Stimulated activated CD8-positive, alpha-beta memory T cell treated with anti-CD3 and anti-CD28 coated beads, Interleukin-15, amount 100 ng/mL, for 24 hours (primary cell): ENCODE results near the gene ABHD18.
"Not testable (repeated sequence)": the region's sequence is repeated elsewhere in the genome, so short reads cannot be mapped to it uniquely, and the experiment has no call there.

Source experiments
- DNase-seq: peaks from one replicate; pipeline ENCODE4 v3.0.0-alpha.2; 2020; ENCODE audit warnings: low read depth

The ABHD18 gene

GRCh38 chr4:127965062-127965802, at the start of gene ABHD18, which contains the start of gene MFSD8:
TSS of gene ABHD18 (plus strand) at chr4:127965406. CDS start at chr4:127982956, 17,550 bp downstream.
TSS of gene MFSD8 (minus strand) at chr4:127965173. CDS start at chr4:127965133, 40 bp downstream.
- peak; percentile 94 for DNase-seq

DNA sequence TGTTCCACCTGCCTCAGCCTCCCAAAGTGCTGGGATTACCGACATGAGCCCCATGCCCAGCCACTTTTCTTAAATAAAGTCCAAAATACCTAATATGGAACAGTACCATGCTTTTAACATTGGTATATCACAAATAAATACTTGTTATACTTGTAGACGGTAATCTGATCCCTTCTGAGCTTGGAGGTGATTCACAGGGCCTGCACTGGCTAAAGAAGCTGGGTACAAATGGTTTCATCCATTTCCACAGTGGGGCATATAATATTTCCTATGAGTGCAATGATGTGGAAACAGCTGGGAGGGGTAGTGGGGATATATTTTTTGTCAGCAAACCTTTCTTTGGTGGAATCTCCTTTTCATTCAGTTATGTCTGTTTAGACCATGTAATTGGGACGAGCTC, 48.7 kb upstream of the ABHD18 start:
- DNase-seq: no peak

DNA sequence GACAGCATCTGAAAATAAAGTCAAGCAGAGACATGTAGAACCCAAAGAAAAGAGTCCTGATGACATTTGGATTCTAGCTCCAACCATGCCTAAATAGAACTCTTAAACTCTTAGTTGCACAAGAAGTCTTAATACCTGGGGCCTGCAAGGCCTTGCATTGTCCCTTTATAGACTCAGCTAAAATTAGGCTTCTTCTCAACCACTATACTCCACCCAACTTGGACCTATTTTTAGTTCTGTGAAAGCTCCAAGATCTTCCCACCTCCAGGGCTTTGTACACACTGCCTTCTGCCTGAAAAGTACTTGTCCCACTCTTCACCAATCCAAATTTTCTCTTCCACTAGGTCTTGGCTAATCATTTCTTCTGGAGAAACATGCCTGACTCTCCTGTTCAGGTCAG, 48.1 kb upstream of the ABHD18 start:
- DNase-seq: no peak

GRCh38 chr4:127920521-127920920, 44.7 kb upstream of the ABHD18 start:
- no peak for DNase-seq

DNA sequence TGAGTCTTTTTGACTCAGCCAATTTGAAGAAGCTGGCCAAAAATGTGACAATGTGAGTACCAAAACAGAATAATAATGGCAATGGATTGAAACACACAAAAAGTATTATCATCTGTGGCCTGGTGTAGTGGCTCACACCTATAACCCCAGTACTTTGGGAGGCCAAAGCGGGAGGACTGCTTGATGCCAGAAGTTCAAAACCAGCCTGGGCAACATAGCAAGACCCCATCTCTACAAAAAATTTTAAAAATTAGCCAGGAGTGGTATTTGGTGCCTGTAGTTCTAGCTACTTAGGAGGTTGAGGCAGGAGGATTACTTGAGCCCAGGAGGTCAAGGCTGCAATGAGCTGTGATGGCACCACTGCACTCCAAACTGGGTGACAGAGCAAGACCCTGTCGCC, 43.0 kb upstream of the ABHD18 start:
- no peak for DNase-seq

- not testable (repeated sequence) for DNase-seq
Measured at GRCh38 chr4:127925720-127926119, 39.5 kb upstream of the ABHD18 start.

- DNase-seq: no peak
Measured at GRCh38 chr4:127930175-127930574, 35.0 kb upstream of the ABHD18 start.

DNA sequence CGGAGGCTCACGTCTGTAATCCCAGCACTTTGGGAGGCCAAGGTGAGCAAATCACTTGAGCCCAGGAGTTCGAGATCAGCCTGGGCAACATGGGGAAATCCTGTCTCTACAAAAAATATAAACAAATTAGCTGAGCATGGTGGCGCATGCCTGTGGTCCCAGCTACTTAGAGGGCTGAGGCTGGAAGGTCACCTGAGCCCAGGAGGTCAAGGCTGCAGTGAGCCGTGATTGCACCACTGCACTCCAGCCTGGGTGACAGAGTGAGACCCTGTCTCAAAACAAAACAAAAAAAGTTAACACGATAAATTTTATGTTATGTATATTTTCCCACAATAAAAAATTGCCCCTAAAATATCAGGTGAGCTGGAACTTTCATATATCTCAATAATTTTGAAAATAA, 33.4 kb upstream of the ABHD18 start:
- not testable (repeated sequence) for DNase-seq

DNA sequence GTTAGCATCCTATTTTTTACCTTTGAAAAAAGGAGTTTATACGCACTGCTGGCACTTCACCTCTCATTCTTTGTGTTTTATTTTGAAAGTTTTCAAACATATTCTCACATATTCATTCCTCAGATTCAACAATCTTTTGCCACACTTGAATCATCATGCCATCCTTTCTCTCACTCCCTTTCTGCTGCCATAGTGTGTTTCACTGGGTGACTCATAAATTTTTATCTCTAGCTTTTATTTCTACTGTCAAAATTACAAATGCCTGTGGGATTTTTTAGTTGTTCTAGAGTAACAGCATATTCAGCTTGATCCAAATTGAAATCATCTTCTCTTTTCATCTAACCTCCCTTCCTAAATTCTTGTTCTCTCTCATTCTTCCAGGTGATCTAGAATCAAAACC, 28.2 kb upstream of the ABHD18 start:
- DNase-seq: no peak

GRCh38 chr4:127957105-127957504, 8.1 kb upstream of the ABHD18 start:
- no peak for DNase-seq

GRCh38 chr4:127959794-127960193, 5.4 kb upstream of the ABHD18 start:
- DNase-seq: no peak

DNA sequence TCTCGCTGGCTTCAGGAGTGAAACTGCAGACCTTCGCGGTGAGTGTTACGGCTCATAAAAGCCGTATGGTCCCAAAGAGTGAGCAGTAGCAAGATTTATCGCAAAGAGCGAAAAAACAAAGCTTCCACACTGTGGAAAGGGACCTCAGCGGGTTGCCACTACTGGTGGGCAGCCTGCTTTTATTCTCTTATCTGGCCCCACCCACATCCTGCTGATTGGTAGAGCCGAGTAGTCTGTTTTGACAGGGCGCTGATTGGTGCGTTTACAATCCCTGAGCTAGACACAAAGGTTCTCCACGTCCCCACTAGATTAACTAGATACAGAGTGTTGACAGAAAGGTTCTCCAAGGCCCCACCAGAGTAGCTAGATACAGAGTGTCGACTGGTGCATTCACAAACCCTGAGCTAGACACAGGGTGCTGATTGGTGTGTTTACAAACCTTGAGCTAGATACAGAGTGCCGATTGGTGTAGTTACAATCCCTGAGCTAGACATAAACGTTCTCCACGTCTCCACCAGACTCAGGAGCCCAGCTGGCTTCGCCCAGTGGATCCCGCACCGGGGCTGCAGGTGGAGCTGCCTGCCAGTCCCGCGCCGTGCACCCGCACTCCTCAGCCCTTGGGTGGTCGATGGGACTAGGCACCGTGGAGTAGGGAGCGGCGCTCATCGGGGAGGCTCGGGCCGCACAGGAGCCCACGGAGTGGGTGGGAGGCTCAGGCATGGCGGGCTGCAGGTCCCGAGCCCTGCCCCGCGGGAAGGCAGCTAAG, 1.4 kb upstream of the ABHD18 start:
- not testable (repeated sequence) for DNase-seq

- peak; percentile 1 for DNase-seq
Measured at GRCh38 chr4:127964426-127965061, 662 bp upstream of the ABHD18 start.

DNA sequence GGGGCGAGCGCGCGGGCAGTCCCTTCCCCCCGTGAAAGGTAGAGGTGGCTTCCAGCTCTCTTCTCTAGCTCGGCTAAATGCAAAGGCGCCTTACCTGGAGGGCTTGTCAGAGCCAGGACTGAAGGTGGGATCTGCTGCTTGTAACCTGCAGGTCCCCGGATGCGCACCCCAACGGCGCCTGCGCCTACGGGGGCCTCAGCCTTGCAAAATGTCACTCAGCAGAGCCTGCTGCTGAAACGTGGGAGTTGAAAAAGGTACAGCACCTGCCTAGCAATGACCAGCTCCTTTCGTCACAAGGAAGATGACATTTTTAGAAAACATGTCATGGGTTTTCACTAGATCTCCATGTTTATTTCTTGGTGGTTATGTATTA, 583 bp downstream of the ABHD18 start:
- DNase-seq: peak; percentile 23

GRCh38 chr4:127967141-127967775, 2.1 kb downstream of the ABHD18 start:
- DNase-seq: no peak

GRCh38 chr4:127968586-127968985, 3.4 kb downstream of the ABHD18 start:
- no peak for DNase-seq

GRCh38 chr4:127970925-127971324, 5.7 kb downstream of the ABHD18 start:
- DNase-seq: not testable (repeated sequence)

DNA sequence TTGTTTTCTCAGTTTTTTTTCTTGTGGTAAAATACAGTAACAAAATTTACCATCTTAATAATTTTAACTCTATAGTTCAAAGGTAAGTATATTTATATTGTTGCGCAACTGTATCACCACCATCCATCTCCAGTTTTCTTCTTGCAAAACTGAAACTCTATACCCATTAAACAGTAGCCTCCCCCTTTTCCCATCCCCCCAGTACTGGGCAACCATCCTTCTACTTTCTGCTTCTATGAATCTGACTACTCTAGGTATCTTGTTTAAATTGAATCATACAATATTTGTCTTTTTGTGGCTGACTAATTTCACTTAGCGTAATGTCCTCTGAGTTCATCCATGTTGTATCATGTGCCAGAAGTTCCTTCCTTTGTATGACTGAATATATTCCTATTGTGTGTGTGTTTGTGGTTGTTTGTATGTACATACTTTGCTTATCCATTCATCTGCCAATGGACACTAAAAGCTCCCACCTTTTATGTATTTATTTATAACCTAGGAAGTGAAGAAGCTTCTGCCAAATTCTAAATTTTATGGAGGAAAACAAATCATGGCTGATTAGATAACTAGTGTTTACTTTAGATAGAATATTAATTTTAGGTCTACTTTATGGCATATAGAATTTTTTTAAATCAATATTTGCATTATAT, 10.0 kb downstream of the ABHD18 start:
- no peak for DNase-seq

DNA sequence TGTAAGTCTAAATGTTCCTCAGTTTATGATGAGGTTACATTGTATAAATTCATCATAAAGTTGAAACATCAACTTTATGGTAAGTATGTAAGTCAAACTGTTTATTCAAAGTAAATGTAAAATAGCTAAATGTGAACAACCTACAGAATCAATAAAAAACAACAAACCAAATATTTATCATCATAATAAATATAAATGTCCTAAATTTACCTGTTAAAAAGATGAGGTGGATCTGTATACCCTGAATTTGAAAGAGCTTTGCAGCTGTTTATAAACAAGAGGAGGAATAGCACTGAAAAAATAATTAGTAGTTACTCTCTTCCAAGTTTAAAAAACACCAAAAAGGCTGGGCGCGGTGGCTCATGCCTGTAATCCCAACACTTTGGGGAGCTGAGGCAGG, 13.7 kb downstream of the ABHD18 start:
- no peak for DNase-seq

DNA sequence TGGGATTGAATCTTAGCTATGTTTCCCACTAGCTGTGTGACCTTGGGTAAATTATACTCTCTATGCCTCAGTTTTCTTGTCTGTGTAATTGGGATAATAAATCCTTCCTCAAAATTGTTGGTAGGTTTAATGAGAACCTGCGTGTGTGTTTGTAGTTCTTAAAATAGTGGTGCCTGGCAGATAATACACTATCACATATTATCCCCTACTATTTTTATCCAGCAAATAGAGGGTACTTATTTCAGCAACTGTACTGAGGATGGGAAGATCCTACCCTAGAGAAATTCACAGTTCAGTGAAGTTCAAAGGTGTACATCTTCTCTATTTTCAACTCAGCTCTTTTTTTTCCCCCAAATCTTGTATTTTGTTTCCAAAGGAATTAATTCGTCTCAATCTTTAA, 17.2 kb downstream of the ABHD18 start:
- DNase-seq: no peak

DNA sequence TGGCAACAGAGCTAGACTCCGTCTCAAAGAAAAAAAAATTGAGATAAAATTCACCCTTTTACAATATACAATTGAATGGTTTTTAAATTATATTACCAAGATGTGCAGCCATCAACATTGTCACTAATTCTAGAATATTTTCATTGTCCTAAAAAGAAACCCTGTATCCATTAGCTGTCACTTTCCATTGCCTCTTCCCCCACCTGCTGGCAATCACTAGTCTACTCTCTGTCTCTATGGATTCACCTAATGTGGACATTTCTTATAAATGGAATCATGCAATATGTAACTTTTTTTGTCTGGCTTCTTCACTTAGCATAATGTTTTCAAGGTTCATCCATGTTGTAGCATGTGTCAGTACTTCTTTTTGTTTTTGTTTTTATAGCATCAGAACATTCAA, 20.8 kb downstream of the ABHD18 start:
- DNase-seq: no peak

DNA sequence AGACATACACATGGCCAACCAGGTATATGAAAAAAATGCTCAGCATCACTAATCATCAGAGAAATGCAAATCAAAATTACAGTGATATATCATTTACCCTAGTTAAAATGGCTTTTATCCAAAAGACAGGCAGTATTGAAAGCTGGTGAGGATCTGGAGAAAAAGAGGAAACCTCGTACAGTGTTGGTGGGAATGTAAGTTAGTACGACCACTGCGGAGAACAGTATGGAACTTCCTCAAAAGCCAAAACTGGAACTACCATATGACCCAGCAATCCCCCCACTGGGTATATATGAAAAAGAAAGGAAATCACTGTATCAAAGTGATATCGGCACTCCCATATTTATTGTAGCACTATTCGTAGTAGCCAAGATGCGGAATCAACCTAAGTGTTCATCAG, 23.4 kb downstream of the ABHD18 start:
- DNase-seq: no peak
